Cardiac septum (tissue), 1 donor: ENCODE measurements around the gene BCL10. TPM values are rescaled to one million over a fixed set of nuclear protein-coding genes. Genes with fewer than 3 reads are reported as not detected.
A peak's percentile ranks its signal among the peaks of the same experiment; 100 is the strongest.

Source experiments
- DNase-seq: peaks from one replicate; pipeline ENCODE4 v3.0.0-alpha.2; 2020; ENCODE audit warnings: low spot score
- intact Hi-C: fragments of 100-400 bp; cut with DNase I; formaldehyde crosslinking; loops from one replicate; pipeline ENCODE4 v1.14.0; 2022
- long read RNA-seq: library from polyadenylated mRNA; unstranded; transcript quantifications from one replicate; pipeline ENCODE4 v2.0.0, GENCODE V29; 2021
- total RNA-seq: library from RNA; stranded (reverse); fragmentation: NEBNext Ultra II Directional; extraction: Animal tissue kit (Norgen Biotek cat#: 25700); gene quantifications from one replicate; pipeline ENCODE4 v1.2.1, GENCODE V29; 2021
- donor health status: DM: no; HTN: no; CAD: no.

Gene BCL10
- total RNA-seq, result 8.7 TPM
- long read RNA-seq, transcript BCL10-203 (3 exons, 2,833 nt), result major isoform, 17 of 22 reads
- long read RNA-seq, partial matches to known transcripts, result 0 of 22 reads
- long read RNA-seq, other reads (novel, unspliced or antisense), result 5 of 22 reads

DNA sequence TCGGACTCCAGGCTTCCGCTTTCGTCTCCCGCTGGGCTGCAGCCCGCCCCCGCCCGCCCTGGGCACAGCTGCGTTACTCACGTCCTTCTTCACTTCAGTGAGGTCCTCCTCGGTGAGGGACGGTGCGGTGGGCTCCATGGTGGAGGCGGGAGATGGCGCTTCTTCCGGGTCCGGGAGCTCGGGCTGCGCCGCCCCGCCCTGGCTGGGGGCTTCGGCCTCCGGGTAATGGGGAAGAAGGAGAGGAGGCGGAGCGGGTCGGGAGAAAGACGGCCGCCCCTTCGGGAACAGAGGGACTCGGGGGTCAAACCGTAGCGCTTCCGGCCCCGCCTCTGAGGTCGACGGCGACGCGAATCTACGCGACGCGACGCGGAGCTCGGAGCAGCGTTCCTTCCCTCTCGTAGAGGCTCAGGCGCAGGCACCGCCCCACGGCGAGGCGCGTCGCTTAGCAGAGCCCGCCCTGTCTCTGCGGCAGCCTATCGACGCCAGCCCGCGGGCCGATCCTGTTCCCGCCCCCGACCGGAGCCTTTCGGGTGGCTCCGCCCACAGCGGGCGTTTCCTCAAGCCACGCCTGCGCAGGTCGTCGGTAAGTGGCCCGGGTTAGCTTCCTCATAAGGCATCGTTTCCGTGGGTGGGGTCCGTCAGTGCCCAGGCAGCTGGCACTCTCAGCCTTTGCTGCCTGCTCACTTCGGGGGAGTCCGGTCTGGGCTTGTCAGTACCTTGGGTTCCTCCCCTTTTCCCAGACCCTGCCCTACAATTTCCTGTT is at the start of gene BCL10:
Gene BCL10 (minus strand): TSS at position 418 of the 763 bp plus-strand sequence. CDS start 280 bp downstream, at position 138.
- peak; percentile 100 for DNase-seq
- intact Hi-C loops, result loop anchor here (2.0 kb wide), 1 partner anchor 18 kb away; the partner anchor contains the start of gene C1orf52

DNA sequence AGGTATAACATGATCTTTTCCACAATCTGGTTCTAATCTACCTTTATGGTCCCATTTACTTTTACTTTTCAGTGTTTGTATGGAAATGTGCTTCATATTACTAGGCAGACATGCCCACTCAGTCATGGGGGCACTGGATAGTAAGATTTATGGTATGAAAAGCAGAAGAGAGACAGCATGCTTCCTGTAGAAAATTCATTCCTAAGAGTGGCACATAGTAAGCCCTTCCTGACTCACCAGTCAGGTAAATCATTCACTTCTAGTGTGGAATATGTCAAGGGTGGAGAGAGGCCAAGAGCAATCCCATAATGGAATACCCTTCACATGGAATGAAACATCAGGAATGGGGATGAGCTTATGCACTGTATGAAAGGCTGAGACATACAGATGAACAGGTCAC is 49.5 kb upstream of the BCL10 start:
- no peak for DNase-seq
- intact Hi-C loops, result no loop called here

DNA sequence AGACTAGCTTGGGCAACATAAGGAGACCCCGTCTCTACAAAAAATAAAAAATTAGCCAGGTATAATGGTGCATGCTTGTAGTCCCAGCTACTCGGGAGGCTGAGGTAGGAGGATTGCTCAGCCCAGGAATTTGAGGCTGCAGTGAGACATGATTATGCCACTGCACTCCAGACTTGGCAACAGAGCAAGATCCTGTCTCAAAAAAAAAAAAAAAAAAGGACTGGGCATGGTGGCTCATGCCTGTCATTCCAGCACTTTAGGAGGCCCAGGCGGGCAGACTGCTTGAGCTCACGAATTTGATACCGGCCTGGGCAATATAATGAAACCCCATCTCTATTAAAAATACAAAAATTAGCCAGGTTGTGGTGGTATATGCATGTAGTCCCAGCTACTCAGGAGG is 47.3 kb upstream of the BCL10 start:
- intact Hi-C loops, result no loop called here
- no peak for DNase-seq

DNA sequence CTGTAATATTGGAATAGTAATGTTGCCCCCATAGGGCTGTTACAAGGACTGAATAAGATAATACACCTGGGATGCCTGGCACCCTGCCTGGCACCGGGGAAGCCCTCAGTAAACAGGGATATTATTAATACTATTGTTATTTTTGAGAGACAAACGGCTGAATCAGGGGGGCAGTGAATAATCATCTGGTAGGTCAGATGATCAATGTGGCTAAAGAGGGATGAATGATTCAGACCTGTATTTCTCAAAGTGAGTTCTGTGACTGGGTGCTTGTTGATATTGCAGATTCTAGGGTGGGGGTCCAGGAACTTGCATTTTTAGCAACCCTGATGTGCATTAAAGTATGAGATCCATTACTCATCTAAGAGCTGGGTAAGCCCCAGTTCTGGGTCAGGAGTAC is 46.2 kb upstream of the BCL10 start:
- no peak for DNase-seq
- intact Hi-C loops, result no loop called here

DNA sequence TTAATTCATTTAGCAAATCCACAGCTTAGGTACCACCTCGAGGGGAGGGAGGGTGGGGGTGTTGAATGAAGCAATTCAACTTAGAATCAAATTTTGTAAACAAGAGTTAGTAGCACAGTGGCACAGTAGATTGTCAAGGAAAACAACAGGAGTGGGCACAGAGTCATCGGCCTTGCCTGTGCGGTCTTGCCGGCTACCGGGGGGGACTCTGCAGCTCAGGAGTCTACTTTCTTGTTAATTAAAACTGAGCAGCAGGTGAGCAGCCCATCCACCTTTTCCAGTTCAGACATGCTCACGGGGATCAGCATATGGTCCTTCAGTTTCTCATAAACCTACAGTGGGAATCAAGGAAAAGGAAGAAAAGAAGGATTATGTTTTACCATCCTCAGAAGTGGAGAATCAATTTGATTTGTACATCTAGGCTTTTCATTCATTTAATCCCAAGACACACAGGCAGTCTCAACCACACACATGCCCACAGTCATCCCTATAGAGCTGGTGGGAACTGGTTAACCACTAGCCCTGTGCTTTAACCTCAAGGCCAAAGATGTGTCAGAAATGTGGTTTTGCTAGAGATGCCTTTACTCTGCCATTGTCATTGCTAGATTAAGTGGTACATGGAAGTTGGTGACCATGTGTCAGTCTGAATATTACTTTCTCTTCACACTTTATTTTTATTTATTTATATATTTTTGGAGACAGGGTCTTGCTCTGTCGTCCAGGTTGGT is 45.0 kb upstream of the BCL10 start:
- intact Hi-C loops, result no loop called here
- no peak for DNase-seq

DNA sequence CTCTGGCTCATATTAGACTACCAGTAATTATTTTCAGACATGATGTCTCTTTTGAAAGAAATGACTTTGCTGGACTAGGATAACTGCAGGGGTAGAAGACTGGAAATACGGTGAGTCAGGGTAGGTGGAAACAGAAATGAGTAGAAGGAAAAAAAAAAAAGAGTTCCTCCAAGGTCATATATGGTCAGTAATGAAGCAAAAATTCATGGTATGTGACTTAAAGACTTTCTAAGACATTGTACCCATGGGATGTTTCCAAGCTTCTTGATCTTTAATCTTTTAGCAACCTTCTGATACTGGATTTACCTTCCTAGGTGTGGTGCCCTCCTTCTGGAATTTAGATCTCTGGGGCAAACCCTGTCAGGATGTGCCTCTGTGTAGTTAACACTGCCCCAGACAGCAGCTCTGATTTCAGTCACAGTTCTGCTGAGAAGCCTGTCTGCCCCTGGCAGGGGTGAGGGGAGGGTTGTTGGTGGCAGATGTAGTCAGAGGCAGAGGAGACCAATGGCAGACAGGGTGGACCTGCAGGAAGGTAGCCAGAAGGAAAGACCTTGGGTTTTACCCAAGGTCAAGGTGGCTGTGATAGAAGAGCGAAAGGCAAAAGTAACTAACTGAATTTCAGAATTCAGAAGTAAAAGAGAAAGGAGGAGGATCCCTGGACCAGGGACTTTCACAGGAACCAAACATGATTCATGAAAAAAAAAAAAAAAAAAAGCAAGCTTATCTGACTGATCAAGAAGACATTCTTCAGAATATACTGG is 44.1 kb upstream of the BCL10 start:
- intact Hi-C loops, result no loop called here

DNA sequence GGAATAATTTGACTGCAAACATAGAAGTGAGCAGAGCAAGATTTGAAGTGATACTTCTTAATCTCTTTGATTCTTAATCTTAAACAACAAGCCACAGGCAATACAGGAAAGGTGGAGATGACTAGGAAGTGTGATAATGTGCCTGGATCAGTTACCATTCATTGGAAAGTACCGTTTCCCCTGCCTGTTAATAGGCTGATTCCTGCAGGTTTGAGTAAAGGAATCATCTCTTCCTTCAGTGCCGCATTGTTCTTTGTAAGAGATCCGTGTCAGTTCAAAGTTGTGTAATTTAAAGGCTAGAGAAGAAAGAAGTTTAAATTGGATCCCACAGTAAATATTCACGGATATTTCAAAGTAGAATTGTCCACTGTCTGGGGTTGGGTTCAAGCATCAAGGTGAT is 43.5 kb upstream of the BCL10 start:
- intact Hi-C loops, result no loop called here
- no peak for DNase-seq

More for the DNA sequence above, 44.1 kb upstream of the BCL10 start:
- DNase-seq, result no peak

DNA sequence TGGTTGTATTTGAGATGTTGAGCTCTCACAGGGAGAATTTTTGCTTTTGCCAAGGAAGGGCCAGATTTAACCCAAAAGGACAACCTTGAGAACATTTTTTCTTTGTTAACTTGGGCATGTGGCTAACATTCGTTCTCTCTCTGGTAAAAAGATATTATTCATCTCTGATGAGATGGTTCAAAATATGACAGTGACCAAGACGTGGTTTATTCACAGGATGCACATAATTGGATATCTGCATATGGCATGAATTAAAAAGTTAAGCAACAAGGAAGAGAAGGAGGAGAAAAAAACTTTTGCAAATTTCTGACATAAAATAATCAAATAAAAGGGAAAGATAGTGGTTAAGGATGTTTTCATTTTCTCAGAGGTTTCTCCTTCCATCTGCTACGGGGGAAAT is 43.1 kb upstream of the BCL10 start:
- no peak for DNase-seq
- intact Hi-C loops, result no loop called here

DNA sequence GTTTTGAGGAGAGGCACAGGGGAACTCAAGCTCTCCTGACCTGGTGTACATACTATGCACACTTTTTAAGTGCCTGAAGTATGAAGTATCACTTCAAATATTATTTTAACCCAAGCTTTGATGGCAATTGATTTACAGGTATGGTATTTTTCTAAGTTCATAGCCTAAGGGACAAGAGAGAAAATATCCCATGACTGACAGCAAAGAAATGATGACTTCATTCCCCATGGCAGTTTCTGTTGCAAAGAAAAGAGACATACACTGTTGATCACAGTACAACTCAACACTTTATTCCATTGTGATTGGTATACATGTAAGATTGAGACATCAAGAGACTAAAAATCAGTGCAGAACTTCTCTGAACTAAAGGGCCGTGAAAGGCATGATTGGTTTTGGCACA is 41.8 kb upstream of the BCL10 start:
- intact Hi-C loops, result no loop called here
- no peak for DNase-seq

DNA sequence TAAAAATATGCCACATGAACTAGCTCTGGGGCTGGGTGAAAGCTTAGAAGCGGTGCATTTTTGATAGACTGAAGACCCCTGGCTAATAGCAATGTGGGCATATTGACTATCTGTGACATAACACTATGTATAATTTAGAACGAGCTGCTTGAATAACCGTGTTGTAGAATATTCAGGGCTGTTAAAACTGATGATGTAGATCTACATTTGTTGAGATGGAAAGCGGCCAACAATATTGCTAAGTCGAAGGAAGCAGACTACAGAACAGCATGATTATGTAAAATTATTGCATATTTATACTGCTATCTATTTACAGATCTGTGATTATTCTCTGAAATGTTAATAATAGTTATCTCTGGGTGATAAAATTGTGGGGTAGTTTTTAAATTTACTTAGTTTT is 41.1 kb upstream of the BCL10 start:
- DNase-seq, result no peak
- intact Hi-C loops, result no loop called here

DNA sequence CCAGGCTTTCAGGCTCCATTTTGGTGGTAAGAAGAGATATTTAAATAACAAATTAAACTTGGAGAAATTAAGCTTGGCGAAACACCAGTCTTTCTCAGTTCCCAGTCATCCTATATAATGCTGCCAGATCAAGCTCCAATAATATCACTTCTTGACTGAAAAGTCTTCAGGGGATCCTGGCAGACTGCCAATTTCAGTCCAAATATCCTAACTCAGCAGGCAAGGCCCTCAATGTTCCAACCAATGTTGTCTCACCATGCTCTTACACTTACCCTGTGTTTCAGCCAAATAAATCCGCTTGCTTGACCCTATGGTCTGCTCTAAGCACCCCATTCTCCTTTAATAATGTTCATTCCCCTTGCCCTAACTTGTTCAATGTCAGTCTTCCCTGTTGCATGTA is 39.9 kb upstream of the BCL10 start:
- intact Hi-C loops, result no loop called here
- no peak for DNase-seq

DNA sequence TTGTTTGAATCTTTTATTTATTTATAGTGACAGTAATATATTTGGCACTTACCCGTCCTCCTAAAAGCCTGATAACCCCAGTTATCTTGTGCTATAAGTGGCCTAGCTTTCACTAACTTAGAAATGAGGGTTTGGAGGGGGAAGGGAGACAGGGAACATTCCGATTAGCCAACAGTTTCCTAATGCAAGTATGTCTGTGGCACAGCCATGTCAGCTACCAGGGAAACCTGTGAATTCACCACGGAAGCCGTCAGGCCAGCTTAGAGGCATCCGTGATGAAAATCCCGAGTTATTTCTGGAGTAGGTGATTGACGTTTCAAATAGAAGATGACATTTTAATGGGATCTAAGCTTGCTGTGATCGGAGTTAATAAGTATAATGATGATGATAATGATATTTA is 39.4 kb upstream of the BCL10 start:
- intact Hi-C loops, result loop anchor here (2.0 kb wide), 2 partner anchors 23 to 265 kb away; partner anchors contain the start of gene CCN1

DNA sequence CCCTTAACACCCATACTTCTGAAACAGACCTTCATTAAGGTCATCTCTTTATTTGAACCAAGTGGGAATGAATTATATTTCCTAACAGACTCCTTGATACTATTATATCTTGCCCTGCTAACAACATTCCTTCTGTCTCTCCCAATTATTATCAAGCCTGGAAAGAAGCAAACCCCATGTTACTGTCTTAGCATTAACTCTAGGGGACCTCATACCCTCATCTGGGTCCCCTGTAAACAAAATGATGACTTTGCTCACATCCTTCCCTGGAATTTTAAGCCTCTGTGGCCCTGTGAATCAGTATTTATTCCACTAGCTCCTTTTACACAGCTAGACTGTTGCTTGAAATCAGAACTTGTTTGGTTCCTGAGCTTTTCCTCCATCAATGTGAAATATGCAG is 38.3 kb upstream of the BCL10 start:
- DNase-seq, result no peak
- intact Hi-C loops, result loop anchor here (2.0 kb wide), 2 partner anchors 24 to 266 kb away; partner anchors contain the start of gene CCN1

More for the DNA sequence above, 39.4 kb upstream of the BCL10 start:
- DNase-seq, result no peak

DNA sequence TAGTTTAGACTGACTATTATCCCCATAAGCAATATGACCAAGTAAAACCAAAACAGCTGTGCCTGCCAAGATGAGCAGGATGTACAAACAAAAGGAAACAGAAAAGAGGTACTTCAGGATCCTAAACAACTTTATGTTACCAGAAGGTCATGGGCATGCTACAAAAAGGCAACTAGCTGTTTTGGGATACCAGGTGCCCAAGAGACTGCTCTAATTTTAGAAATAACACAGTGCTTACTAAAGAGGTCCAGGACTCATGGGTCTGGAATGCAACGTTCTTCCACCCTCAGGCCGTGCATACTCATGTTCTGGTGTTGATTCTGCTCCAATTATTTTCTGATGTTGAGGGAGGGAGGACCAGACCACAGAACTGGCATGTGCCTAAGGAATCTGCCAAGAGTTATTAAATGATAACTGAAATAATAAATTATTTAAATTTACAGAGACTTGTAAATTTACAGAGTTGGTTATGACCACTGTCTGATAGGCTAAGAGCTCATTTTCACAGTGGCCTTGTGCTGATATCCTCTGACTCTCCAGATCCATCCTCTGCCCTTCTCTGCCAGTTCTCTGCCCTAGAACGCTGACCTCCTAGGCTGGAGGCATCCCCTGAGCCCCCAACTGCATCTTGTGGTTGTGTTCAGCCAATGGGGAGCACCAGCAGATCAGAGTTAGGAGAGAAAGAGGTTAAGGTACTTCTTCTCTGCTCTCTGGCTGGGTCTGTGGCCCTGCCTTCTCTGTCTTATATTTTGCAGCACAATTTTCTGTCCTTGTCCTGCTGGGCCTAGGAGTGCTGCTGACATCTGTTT is 37.7 kb upstream of the BCL10 start:
- intact Hi-C loops, result loop anchor here (2.0 kb wide), 2 partner anchors 25 to 267 kb away; partner anchors contain the start of gene CCN1
- no peak for DNase-seq

DNA sequence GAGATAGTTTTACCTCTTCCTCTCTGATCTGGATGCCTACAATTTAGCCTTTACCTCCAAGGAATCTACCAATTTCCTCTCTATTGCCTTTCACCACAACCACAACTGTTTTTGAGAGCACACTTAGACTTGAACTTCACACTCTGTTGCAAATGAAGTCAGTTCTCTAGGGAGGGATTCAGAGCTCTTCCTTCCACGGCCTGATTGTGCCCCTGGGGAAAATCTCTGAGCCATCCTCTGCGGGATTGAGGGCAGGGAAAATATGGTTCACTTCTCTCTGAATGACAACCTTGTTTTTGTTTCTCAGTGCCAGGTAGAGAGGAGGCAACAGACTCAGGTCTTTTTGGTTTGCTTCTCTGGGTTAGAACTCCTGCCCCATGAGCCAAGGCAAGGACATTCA is 35.4 kb upstream of the BCL10 start:
- intact Hi-C loops, result no loop called here
- no peak for DNase-seq

DNA sequence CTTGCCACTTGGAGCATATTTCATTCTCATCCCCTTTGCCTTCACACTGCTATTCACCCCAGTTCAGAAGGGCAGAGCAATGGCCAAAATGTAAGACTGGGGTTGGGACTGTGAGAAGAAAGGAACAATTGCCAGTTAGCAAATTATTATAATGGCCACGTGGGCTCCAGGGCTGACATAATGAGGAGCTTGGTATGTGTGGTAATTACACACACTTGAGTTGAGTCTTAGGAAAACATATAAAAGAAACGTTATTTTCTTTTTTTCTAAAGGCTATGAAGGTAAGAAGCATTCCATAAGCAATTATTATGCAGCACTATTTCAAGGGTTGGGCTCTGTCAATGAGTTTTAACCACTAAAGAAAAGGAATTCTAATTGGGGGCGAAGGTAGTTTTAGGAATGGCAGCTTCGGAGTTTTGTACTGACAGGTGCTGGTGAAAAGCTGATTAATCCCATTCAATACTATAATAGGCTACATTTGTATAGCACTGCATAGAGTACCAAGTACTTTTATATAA is 32.5 kb upstream of the BCL10 start:
- DNase-seq, result no peak
- intact Hi-C loops, result loop anchor here (1.0 to 10.0 kb wide), 6 partner anchors 89 to 706 kb away; no protein-coding TSS in a partner anchor

DNA sequence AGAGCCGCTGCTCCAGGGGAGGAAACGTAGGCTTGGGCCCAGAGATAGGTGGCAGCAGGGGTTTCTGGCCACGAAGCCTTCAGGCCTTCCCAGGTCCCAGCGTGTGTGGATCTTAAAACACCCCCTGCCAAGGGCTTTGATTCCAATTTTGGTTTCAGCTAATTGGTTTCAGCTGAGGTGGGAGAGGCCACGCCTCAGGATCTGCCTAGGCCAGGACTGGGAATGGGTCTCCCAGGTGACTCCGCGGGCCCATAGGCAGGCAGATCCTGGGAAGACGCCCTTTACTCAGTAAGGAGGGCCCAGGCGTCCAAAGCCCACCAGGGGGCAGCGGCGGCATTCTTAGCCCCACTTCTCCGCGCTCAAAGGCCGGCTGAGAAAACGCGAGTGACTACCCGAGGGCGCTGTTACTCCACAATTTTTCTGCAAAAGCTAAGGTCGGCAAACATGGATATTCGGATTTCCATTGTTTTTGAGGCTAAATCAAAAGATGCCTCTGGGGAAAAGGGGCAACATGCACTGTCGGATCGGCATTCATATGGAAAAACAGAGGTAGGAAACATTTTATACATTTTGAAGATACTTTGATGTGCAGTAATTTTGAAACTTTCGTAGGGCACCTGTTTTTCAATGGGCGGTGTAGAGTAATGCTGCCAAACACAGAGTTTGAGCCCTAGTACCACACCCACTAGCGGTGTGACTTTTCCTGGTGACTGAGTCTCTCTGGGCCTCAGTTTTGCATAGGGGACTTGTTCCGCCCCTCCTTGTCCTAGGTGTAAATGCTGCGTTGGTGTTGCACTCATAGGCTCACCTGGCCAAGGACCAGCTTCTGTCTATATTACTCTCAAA is 31.8 kb upstream of the BCL10 start:
- peak; percentile 92 for DNase-seq
- intact Hi-C loops, result loop anchor here (1.0 to 10.0 kb wide), 6 partner anchors 90 to 707 kb away; no protein-coding TSS in a partner anchor

DNA sequence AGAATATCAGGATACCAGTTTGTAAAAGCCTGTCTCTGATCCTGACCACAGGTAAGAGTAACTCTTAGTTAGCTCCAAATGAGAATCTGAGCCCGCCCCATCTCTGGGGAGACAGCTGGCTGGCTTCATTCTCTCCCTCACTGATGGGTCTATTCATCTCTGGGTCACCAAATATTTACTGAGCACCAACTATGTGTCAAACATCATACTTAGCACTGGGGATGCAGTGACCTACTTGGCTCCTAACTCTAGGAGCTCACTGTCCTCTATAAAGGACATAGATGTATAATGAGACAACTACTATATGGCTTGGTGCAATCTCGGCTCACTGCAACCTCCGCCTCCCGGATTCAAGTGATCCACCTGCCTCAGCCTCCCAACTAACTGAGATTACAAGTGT is 29.8 kb upstream of the BCL10 start:
- no peak for DNase-seq
- intact Hi-C loops, result loop anchor here (5.0 to 10.0 kb wide), 3 partner anchors 156 to 709 kb away; no protein-coding TSS in a partner anchor
